Frontal cortex (tissue), 4 donors: ENCODE results near the gene NECTIN4. TPM values are rescaled to one million over a fixed set of nuclear protein-coding genes. Genes with fewer than 3 reads are reported as not detected.

Source experiments
- DNase-seq, 2 donors: peaks; one replicate each; pipeline ENCODE4 v3.0.0; 2012; ENCODE audit warnings: low spot score in 2 of 2
- FAIRE-seq: peaks from 2 replicates; lab custom pipeline; 2012; peaks lifted over from hg19 to GRCh38; lab: Jason Lieb, UNC
- total RNA-seq: library from RNA; depleted of rRNA; stranded (reverse); fragments of >200 nt; gene quantifications from one replicate; pipeline ENCODE4 v1.2.3, GENCODE V29; 2014
- donor health status: control.
- donor health status: control.
- donor health status: control.

NECTIN4 gene
- total RNA-seq, 1 donor from 2014 or later = not detected

- FAIRE-seq (no peak), DNase-seq (no peak)
Observed at GRCh38 chr1:161114556-161114955, 25.2 kb upstream of the NECTIN4 start.

- DNase-seq (no peak), FAIRE-seq (no peak)
Observed at GRCh38 chr1:161113915-161114314, 24.6 kb upstream of the NECTIN4 start.

GRCh38 chr1:161111527-161111926 is 22.2 kb upstream of the NECTIN4 start:
- FAIRE-seq (no peak), DNase-seq (no peak)

- DNase-seq = no peak
- no peak for FAIRE-seq
Observed at GRCh38 chr1:161111117-161111516, 21.8 kb upstream of the NECTIN4 start.

GRCh38 chr1:161106431-161106830 is 17.1 kb upstream of the NECTIN4 start:
- DNase-seq = no peak
- FAIRE-seq = no peak

GRCh38 chr1:161100556-161100955 is 11.2 kb upstream of the NECTIN4 start:
- FAIRE-seq (no peak), DNase-seq (no peak)

- DNase-seq (no peak), FAIRE-seq (no peak)
Observed at GRCh38 chr1:161099090-161099802, 9.9 kb upstream of the NECTIN4 start.

- DNase-seq (peak; percentile 76 to 82), FAIRE-seq (no peak)
Observed at GRCh38 chr1:161098210-161099068, 9.1 kb upstream of the NECTIN4 start, which contains the start of gene KLHDC9. Gene KLHDC9, plus strand, starts transcription at chr1:161098361. Its CDS starts 175 bp downstream, at chr1:161098536.

- no peak for DNase-seq
- no peak for FAIRE-seq
Observed at GRCh38 chr1:161096530-161096929, 7.2 kb upstream of the NECTIN4 start.

- FAIRE-seq (no peak), DNase-seq (no peak)
Observed at GRCh38 chr1:161096015-161096414, 6.7 kb upstream of the NECTIN4 start.

- FAIRE-seq (no peak), DNase-seq (no peak)
Observed at GRCh38 chr1:161095230-161095629, 5.9 kb upstream of the NECTIN4 start.

GRCh38 chr1:161094481-161094880 is 5.1 kb upstream of the NECTIN4 start:
- DNase-seq (no peak), FAIRE-seq (no peak)

GRCh38 chr1:161092621-161093028 is 3.3 kb upstream of the NECTIN4 start:
- DNase-seq (no peak), FAIRE-seq (no peak)

GRCh38 chr1:161091796-161092507 is 2.6 kb upstream of the NECTIN4 start:
- FAIRE-seq (no peak), DNase-seq (no peak)

- FAIRE-seq = no peak
- DNase-seq = no peak
Observed at GRCh38 chr1:161091093-161091492, 1.7 kb upstream of the NECTIN4 start.

GRCh38 chr1:161090617-161091016 is 1.3 kb upstream of the NECTIN4 start:
- DNase-seq = no peak
- FAIRE-seq = no peak

- DNase-seq (no peak), FAIRE-seq (no peak)
Observed at GRCh38 chr1:161089938-161090337, 580 bp upstream of the NECTIN4 start.

- no peak for FAIRE-seq
- DNase-seq = no peak
Observed at GRCh38 chr1:161088587-161089110, 709 bp downstream of the NECTIN4 start.

- no peak for FAIRE-seq
- no peak for DNase-seq
Observed at GRCh38 chr1:161086457-161086856, 2.9 kb downstream of the NECTIN4 start.

- FAIRE-seq (no peak), DNase-seq (no peak)
Observed at GRCh38 chr1:161085165-161085564, 4.2 kb downstream of the NECTIN4 start.
